GM12892 (cell line): ENCODE results near the gene NEMF.

Experiments used
- POLR2A ChIP-seq: IDR thresholded peaks from 2 replicates; pipeline ENCODE4 v1.6.1; 2011; ENCODE audit warnings: low read depth, low read length, control low read depth
- POLR2AphosphoS5 ChIP-seq: IDR thresholded peaks from 2 replicates; pipeline ENCODE4 v1.6.1; 2011; ENCODE audit warnings: low read depth, low read length, control low read depth
- TAF1 ChIP-seq: IDR thresholded peaks from 2 replicates; pipeline ENCODE4 v1.6.1; 2011; ENCODE audit warnings: low read depth, mild to moderate bottlenecking, control low read depth, low read length, borderline replicate concordance

DNA sequence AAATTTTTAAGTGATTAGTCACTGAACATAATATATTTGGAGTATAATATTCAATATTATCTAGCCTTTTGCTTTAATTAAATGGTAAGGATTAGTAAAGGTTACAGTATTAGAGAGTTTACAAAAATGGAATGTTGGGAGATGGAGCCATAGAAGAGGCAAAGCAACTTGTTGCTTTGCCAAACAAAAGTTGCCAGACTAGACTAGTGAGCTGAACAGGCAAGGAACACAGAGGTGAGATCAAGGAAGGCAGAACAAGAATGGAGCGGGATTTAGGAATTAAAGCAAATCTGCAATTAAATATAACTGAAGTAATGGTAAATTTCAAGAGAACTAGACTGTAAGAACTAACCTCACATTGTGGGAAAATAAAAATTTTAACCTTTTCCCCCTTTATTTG lies 45.4 kb upstream of the NEMF start:
- no peak for TF ChIP-seq POLR2A
- no peak for TF ChIP-seq POLR2AphosphoS5
- no peak for TF ChIP-seq TAF1
